NCI-H1436 treated with DMSO at 0.1 percent for 48 hours (cell line): ENCODE measurements around the gene ZDHHC11B.
"Not testable (repeated sequence)": the region's sequence is repeated elsewhere in the genome, so short reads cannot be mapped to it uniquely, and the experiment has no call there.

Experiments
- DNase-seq: peaks from one replicate; lab custom pipeline; 2025; lab: John Stamatoyannopoulos, UW

Gene ZDHHC11B

GRCh38 chr5:785181-785705 is 714 bp upstream of the ZDHHC11B start:
- not testable (repeated sequence) for DNase-seq

GRCh38 chr5:783881-784427 is 575 bp downstream of the ZDHHC11B start:
- not testable (repeated sequence) for DNase-seq

- not testable (repeated sequence) for DNase-seq
Observed at GRCh38 chr5:783049-783802, 1.3 kb downstream of the ZDHHC11B start.

GRCh38 chr5:782356-782755 is 2.2 kb downstream of the ZDHHC11B start:
- DNase-seq: not testable (repeated sequence)

- not testable (repeated sequence) for DNase-seq
Observed at GRCh38 chr5:780571-780970, 4.0 kb downstream of the ZDHHC11B start.

GRCh38 chr5:778967-779366 is 5.6 kb downstream of the ZDHHC11B start:
- not testable (repeated sequence) for DNase-seq

- not testable (repeated sequence) for DNase-seq
Observed at GRCh38 chr5:778421-778820, 6.1 kb downstream of the ZDHHC11B start.

GRCh38 chr5:777756-778161 is 6.8 kb downstream of the ZDHHC11B start:
- DNase-seq: no peak

- no peak for DNase-seq
Observed at GRCh38 chr5:776862-777711, 7.4 kb downstream of the ZDHHC11B start.

- no peak for DNase-seq
Observed at GRCh38 chr5:775961-776861, 8.3 kb downstream of the ZDHHC11B start.

GRCh38 chr5:775595-775960 is 9.0 kb downstream of the ZDHHC11B start:
- DNase-seq: not testable (repeated sequence)

- not testable (repeated sequence) for DNase-seq
Observed at GRCh38 chr5:774854-775505, 9.5 kb downstream of the ZDHHC11B start.

GRCh38 chr5:774304-774703 is 10.2 kb downstream of the ZDHHC11B start:
- DNase-seq: not testable (repeated sequence)

- DNase-seq: no peak
Observed at GRCh38 chr5:773517-774264, 10.8 kb downstream of the ZDHHC11B start.

- not testable (repeated sequence) for DNase-seq
Observed at GRCh38 chr5:772931-773330, 11.6 kb downstream of the ZDHHC11B start.

GRCh38 chr5:772547-772890 is 12.0 kb downstream of the ZDHHC11B start:
- not testable (repeated sequence) for DNase-seq

GRCh38 chr5:771841-772546 is 12.5 kb downstream of the ZDHHC11B start:
- not testable (repeated sequence) for DNase-seq

GRCh38 chr5:771087-771781 is 13.3 kb downstream of the ZDHHC11B start:
- DNase-seq: not testable (repeated sequence)

- not testable (repeated sequence) for DNase-seq
Observed at GRCh38 chr5:770585-770984, 13.9 kb downstream of the ZDHHC11B start.
